Smooth muscle cell (in vitro differentiated cells): Measurements from ENCODE around the gene HENMT1. TPM values are rescaled to one million over a fixed set of nuclear protein-coding genes. Genes with fewer than 3 reads are reported as not detected.
A peak's percentile ranks its signal among the peaks of the same experiment; 100 is the strongest.
"Not testable (repeated sequence)": the region's sequence is repeated elsewhere in the genome, so short reads cannot be mapped to it uniquely, and the experiment has no call there.

Experiments used
- DNase-seq: peaks from one replicate; lab custom pipeline; 2025; ENCODE audit not compliant: unreplicated experiment; lab: John Stamatoyannopoulos, UW
- H2AFZ ChIP-seq: fragments of 200-600 bp; sonication (generic); 2 replicates; pipeline ENCODE4 v1.6.0; 2016; ENCODE audit warnings: antibody characterized with exemption, low read depth, mild to moderate bottlenecking
- H3F3A ChIP-seq: fragments of 200-600 bp; sonication (generic); 2 replicates; pipeline ENCODE4 v1.6.0; 2017; ENCODE audit warnings: antibody characterized with exemption, low read depth
- H3K27ac ChIP-seq: fragments of 200-600 bp; sonication (generic); 2 replicates; pipeline ENCODE4 v1.5.1; 2016; ENCODE audit warnings: low read depth, mild to moderate bottlenecking
- H3K27me3 ChIP-seq: fragments of 200-600 bp; sonication (generic); 2 replicates; pipeline ENCODE4 v1.6.1; 2016; ENCODE audit warnings: low read depth, mild to moderate bottlenecking
- H3K36me3 ChIP-seq: fragments of 200-600 bp; sonication (generic); 2 replicates; pipeline ENCODE4 v1.5.1; 2016; ENCODE audit warnings: low read depth
- H3K4me1 ChIP-seq: fragments of 200-600 bp; sonication (generic); 2 replicates; pipeline ENCODE4 v1.5.1; 2016; ENCODE audit warnings: low read depth
- H3K4me2 ChIP-seq: fragments of 200-600 bp; sonication (generic); 2 replicates; pipeline ENCODE4 v1.6.0; 2016; ENCODE audit warnings: mild to moderate bottlenecking
- H3K4me3 ChIP-seq: fragments of 200-600 bp; sonication (generic); 2 replicates; pipeline ENCODE4 v1.5.1; 2016; ENCODE audit warnings: mild to moderate bottlenecking
- H3K79me2 ChIP-seq: fragments of 200-600 bp; sonication (generic); 2 replicates; pipeline ENCODE4 v1.6.0; 2016; ENCODE audit warnings: low read depth, mild to moderate bottlenecking
- H3K9ac ChIP-seq: fragments of 200-600 bp; sonication (generic); 2 replicates; pipeline ENCODE4 v1.6.0; 2016; ENCODE audit warnings: low read depth
- H3K9me3 ChIP-seq: fragments of 200-600 bp; sonication (generic); replicated peaks from 2 replicates; pipeline ENCODE4 v1.5.1; 2016; ENCODE audit warnings: low read depth
- H4K20me1 ChIP-seq: fragments of 200-600 bp; sonication (generic); 2 replicates; pipeline ENCODE4 v1.6.0; 2016; ENCODE audit warnings: low read depth
- WGBS: methylation state at CpG from one replicate; pipeline ENCODE4 v1.1.7; 2016; ENCODE audit warnings: low lambda C conversion rate; 5-methylcytosine and 5-hydroxymethylcytosine counted together
- polyA plus RNA-seq: library from polyadenylated mRNA; unstranded; fragments of >200 nt; fragmentation: Nextera tagmentation; extraction: Ambion mirVana; gene quantifications from 2 replicates; pipeline ENCODE4 v1.2.1, GENCODE V29; 2016
- total RNA-seq: library from RNA; depleted of rRNA; stranded (reverse); fragments of >200 nt; gene quantifications from 2 replicates; pipeline ENCODE4 v1.2.3, GENCODE V29; 2014
- TF ChIP-seq, protein P1 (sequence below): fragments of 200-600 bp; sonication (generic); IDR thresholded peaks from 2 replicates; pipeline ENCODE4 v1.5.1; 2017; ENCODE audit warnings: borderline replicate concordance, mild to moderate bottlenecking, antibody characterized with exemption; ENCODE audit not compliant: insufficient read depth, poor library complexity, severe bottlenecking

Gene HENMT1
- total and polyA plus RNA-seq, 2 experiments from 2014 or later, result 1.6 to 3.5 TPM

DNA sequence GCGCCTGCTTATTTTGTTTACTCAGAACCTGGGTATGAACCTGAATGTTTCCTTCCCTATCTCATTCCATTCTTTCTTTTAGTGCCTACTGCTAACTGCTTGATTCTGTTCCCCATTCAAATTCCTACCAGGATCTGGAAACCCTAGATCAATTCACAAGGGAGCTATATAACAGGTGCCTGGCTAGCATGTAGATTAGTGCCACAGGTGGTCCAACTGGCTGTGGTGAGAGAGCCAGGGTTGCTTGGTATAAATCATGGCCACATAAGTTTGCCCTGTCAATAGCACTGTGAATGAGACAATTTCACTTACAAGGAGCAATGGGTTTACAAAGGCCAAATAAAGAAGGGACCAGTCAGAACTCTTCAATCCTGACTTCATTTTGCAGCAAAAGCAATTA, 24.6 kb upstream of the HENMT1 start:
- Histone ChIP-seq H3K79me2 (no peaks in the 10 kb centered on the region), H3F3A (no peaks in the 10 kb centered on the region), H3K4me2 (no peak overlapping the region), H3K9ac (no peak overlapping the region), H3K36me3 (no peaks in the 10 kb centered on the region), H2AFZ (no peak overlapping the region), H4K20me1 (no peaks in the 10 kb centered on the region), H3K27ac (no peak overlapping the region), H3K4me1 (peaks cover 6% of the 10 kb centered on the region), H3K4me3 (no peak overlapping the region), H3K27me3 (no peaks in the 10 kb centered on the region), H3K9me3 (no peaks in the 10 kb centered on the region)
- 87% methylated on average over 1 of the region's 1 CpG for WGBS
- TF ChIP-seq, protein P1, sequence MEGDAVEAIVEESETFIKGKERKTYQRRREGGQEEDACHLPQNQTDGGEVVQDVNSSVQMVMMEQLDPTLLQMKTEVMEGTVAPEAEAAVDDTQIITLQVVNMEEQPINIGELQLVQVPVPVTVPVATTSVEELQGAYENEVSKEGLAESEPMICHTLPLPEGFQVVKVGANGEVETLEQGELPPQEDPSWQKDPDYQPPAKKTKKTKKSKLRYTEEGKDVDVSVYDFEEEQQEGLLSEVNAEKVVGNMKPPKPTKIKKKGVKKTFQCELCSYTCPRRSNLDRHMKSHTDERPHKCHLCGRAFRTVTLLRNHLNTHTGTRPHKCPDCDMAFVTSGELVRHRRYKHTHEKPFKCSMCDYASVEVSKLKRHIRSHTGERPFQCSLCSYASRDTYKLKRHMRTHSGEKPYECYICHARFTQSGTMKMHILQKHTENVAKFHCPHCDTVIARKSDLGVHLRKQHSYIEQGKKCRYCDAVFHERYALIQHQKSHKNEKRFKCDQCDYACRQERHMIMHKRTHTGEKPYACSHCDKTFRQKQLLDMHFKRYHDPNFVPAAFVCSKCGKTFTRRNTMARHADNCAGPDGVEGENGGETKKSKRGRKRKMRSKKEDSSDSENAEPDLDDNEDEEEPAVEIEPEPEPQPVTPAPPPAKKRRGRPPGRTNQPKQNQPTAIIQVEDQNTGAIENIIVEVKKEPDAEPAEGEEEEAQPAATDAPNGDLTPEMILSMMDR, result no peak
- DNase-seq, result no peak

DNA sequence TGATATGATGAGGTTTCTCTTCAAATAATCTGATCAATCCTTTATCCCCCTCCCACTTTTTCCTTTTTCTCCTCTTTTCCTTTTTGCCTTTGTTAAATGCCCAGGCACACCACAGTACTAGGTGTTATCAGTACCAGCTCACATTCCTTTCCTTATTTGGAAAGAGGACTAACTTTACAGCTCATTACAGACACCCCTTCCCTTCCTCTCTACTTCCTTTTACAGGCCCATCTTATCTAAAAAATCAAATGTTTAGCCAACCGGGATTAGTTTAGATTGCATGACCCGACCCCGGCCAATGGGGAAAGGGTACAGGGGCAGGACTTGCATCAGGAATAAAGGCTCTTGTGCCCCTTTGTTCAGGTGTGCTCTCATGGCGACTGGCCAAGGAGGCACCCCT, 20.8 kb upstream of the HENMT1 start:
- H4K20me1 ChIP-seq, H3K79me2 ChIP-seq, H3K4me2 ChIP-seq, H3K9me3 ChIP-seq, H3F3A ChIP-seq, H3K36me3 ChIP-seq, H3K4me3 ChIP-seq, H3K27me3 ChIP-seq, H3K9ac ChIP-seq, H3K4me1 ChIP-seq, DNase-seq, H3K27ac ChIP-seq: not testable (repeated sequence)
- WGBS, result 73% methylated on average over 4 of the region's 4 CpGs
- H2AFZ ChIP-seq, result peak overlapping the region; percentile 4

DNA sequence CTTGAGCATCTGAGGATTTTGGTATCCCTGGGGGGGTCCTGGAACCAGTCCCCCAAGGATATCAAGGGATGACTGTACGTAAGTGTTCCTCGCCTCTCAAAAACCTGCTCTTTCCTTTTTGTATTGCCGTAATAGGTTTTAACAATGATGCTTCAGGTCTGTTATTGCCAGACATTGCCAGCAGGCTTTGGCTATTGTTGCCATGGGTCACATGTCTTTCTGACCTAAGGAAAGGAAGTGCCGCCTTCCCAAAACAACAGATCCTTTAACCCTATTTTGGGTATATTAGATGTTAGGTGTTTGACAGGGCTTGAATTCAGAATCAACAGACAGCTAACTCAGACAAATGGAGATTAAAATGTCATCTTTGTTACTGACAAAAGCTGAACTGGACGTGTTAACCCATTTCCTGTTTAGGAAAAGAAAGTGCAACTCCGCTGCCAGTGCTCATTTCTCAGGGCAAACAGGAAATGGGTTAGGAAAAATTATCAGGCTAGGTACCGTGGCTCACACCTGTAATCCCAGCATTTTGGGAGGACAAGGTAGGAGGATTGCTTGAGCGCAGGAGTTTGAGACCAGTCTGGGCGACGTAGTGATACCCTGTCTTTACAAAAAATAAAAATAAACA, 18.8 kb upstream of the HENMT1 start:
- H3K4me1 ChIP-seq, result peaks cover 6% of the 10 kb centered on the region
- no peaks in the 10 kb centered on the region for H4K20me1 ChIP-seq
- H3K4me2 ChIP-seq, result no peak overlapping the region
- DNase-seq, result no peak
- no peaks in the 10 kb centered on the region for H3K9me3 ChIP-seq
- H3K27me3 ChIP-seq, result no peaks in the 10 kb centered on the region
- H3K9ac ChIP-seq, result no peak overlapping the region
- H3K79me2 ChIP-seq, result no peaks in the 10 kb centered on the region
- H3K27ac ChIP-seq, result no peak overlapping the region
- no peak overlapping the region for H2AFZ ChIP-seq
- H3K36me3 ChIP-seq, result no peaks in the 10 kb centered on the region
- no peaks in the 10 kb centered on the region for H3F3A ChIP-seq
- H3K4me3 ChIP-seq, result no peak overlapping the region
- TF ChIP-seq, protein P1, result no peak
- 92% methylated on average over 10 of the region's 10 CpGs for WGBS

DNA sequence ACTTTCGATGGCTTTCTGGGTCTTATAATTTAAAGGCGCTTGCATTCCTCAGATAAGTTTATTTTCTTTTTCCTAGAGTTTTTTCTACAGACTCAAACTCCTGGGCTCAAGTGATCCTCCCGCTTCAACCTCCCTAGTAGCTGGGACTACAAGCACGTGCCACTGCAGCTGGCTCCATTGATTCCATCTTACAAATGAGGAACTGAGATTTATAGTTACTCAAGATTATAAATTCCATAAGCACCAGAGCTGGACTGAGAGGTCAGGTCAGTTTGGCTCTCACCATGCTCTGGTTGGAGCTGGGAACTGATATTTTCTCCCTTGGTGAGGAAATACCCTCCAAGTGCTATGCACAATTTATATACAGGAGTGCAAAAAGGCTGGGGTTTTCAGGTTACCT, 17.8 kb upstream of the HENMT1 start:
- no peaks in the 10 kb centered on the region for H3K36me3 ChIP-seq
- no peak overlapping the region for H2AFZ ChIP-seq
- TF ChIP-seq, protein P1, result no peak
- H3K4me2 ChIP-seq, result no peak overlapping the region
- H3K4me3 ChIP-seq, result no peak overlapping the region
- H3K4me1 ChIP-seq, result peaks cover 6% of the 10 kb centered on the region
- DNase-seq, result no peak
- no peaks in the 10 kb centered on the region for H4K20me1 ChIP-seq
- no peak overlapping the region for H3K9ac ChIP-seq
- no peaks in the 10 kb centered on the region for H3F3A ChIP-seq
- no peak overlapping the region for H3K27ac ChIP-seq
- H3K27me3 ChIP-seq, result no peaks in the 10 kb centered on the region
- no peaks in the 10 kb centered on the region for H3K79me2 ChIP-seq
- H3K9me3 ChIP-seq, result no peaks in the 10 kb centered on the region
- WGBS, result 90% methylated on average over 4 of the region's 4 CpGs
